DLD1 (cell line): ENCODE data around the gene PRKG1.
"Not testable (repeated sequence)": the region's sequence is repeated elsewhere in the genome, so short reads cannot be mapped to it uniquely, and the experiment has no call there.

Experiments used
- in situ Hi-C: cut with HindIII; loops from 2 replicates; pipeline ENCODE4 v1.10.0; 2017; ENCODE audit warnings: low sequenced_read_pairs

Gene PRKG1

DNA sequence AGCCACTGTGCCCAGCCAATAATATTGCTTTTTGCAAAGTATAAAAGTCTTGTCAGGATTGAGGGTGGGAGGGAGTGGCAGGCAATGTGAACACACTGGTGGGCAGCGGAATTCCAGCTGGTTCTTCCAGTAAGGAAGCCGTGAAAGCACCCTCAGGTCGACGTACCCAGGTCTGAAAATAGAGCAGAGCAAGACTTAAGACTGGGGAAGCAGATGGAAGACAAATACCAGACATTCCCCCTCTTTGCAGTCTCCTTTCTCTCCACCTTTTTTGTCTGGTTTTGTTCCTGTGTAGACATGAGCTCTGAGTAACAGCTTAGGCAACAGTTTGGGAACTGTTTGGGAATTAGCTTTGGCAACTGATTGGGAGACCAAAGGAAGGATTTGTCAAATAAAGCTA is 642.7 kb downstream of the PRKG1 start:
- in situ Hi-C loops = no loop called here

GRCh38 chr10:51718804-51719291 is 644.6 kb downstream of the PRKG1 start:
- in situ Hi-C loops = no loop called here

DNA sequence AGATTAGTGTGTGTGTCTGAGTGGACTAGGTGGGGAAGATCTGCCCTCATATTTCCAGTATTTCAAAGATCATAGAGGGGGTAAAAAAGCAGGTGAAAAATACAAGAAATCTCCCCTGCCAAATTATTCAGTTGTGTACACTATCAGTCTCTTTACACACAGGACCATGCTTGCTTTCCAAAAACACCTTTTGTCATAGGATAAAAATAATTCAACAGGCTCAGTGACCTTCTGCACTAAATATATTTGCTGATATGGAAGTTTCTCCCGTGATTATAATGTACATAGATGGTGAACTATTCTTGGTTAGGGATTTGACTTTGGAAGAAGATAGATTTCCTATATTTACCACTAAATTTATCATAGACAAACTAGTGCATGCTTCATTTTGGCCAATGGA is 649.8 kb downstream of the PRKG1 start:
- in situ Hi-C loops = no loop called here

- in situ Hi-C loops = no loop called here
These were observed 655.7 kb downstream of the PRKG1 start for GRCh38 chr10:51729822-51730555.

DNA sequence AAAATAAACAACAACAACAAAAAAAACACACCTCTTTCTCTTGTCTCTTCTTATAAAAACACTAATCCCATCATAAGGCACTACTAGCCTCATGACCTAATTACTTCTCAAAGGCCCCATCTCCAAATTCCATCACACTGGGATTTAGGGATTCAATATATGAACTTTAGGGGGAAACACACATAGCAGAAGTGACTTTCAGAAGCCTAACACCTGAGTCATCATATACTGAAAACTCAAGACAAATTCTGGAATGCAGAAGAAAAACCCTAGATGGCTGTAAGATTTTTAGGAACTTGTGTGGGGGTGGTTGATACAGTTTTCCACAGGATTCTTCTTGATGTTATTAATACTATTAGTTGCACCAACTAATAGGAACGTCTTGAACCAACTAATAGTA is 658.8 kb downstream of the PRKG1 start:
- in situ Hi-C loops = no loop called here

DNA sequence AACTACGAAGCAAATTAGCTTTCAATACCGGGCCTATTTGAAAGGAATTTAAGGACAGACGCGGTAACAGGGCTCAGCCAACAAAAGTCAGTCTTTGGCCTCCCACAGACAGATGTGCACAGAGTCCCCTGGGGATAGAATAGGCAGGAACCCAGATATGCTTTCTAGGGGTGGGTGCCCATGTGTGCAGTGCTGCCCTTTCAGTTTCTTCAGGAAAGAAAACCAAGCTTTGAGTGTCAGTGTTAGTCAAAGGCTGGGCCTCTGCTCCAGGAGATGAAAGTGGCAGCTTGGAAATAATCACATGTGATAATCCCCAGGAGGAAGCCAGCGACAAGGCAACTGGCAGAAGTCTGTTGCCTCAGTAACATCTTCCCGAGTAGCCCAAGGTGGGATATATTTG is 668.9 kb downstream of the PRKG1 start:
- in situ Hi-C loops = no loop called here

DNA sequence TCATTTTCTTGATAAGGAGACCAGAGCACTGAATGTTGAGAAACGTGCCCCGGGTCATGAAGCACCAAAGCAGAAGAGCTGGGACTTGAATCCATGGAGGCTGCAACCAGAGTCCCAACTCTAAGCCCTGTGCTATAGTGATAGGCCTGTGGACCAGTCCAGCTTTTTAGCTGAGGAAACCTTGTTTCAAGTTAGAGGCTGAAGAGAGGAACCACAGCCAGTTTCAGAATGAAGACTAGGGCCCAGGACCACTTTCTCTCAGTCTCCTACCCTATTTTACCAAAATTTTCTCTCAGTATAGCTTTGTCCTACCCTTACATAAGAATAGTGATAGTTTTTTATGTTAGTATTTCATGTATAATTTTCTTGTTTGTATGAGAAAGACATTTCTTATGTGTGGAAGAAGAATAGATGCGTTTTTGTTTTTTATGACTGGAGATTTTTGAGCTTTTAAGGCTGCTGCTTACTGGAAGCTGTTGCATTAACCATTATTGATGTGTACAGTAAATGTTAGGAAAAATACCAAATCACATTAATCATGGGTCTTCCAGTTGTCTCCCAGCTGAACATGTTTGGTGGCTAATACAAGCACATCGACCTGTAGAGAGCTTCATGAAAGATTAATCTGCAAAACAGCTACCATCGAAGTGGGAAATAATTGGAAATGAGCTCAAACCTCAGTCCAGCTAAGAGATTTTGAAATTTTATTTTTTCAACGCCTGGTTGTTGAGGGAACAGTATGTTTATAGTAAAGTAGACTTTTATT is 670.1 kb downstream of the PRKG1 start:
- in situ Hi-C loops = no loop called here

DNA sequence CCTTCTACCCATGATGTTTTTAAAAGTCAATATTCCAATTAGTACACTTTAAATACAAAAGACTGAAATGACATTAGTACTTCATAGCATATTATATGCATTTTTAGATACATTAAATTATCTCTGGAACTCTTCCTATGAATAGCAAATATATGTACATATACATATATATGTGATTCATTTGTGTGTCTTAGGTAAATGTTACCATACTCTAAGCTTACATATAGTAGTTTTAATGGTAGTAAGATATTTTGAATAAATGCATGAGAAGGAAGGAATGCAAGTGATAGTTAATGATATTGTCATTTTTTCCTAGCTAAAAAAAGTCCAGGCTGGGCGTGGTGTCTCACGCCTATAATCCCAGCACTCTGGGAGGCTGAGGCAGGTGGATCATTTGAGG is 671.1 kb downstream of the PRKG1 start:
- in situ Hi-C loops = no loop called here

DNA sequence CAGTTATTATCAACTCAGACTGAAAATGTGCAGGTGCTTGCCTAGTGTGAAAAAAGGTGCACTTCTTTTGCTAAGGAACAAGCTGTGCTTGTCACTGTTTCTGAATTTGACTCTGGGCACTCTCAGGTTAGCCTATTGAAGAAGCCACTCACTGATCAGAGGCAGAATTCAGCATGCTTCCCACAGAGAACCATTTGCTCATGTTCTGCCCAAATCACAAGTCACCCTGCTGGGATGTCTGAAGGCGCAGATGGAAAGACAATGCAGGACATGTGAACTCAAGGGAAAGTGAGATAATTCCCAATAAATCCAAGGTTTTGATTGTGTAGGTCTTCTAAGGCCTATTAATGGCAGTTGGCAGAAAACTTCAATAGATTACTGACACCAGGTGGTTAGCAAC is 672.9 kb downstream of the PRKG1 start:
- in situ Hi-C loops = no loop called here

- in situ Hi-C loops = no loop called here
These were observed 674.7 kb downstream of the PRKG1 start for GRCh38 chr10:51748959-51749358.

GRCh38 chr10:51758366-51758765 is 684.1 kb downstream of the PRKG1 start:
- in situ Hi-C loops = no loop called here

- in situ Hi-C loops = not testable (repeated sequence)
These were observed 684.6 kb downstream of the PRKG1 start for GRCh38 chr10:51758838-51759237.

- in situ Hi-C loops = no loop called here
These were observed 685.7 kb downstream of the PRKG1 start for GRCh38 chr10:51759896-51760534.

DNA sequence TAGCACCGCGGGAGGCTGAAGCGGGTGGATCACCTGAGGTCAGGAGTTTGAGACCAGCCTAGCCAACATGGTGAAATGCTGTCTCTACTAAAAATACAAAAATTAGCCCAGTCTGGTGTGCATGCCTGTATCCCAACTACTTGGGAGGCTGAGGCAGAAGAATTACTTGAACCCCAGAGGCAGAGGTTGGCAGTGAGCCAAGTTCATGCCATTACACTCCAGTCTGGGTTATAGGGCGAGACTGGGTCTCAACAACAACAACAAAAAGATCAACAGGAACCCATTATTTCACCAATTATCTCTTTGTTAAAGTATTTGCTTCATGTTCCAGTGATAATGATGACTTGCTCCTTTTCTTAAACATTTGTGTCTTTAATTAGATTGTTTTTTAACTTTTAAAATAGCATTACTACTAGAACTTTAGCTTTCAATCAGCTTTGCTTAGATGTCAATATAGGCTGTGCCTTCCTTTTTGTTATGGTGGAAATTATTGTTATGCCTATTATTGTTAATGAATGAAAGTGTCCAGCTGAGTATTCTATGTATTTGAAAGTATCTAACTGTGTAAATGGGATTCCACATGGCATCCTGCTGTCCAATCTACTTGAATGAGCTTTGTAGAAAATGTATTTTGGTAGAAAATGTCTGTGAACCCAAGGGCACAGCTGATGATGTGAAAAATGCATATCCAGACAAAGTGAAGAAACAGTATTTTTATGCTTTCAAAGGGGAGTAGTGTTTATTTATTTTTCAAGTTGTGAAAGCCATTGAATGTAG is 686.8 kb downstream of the PRKG1 start:
- in situ Hi-C loops = no loop called here

- in situ Hi-C loops = no loop called here
These were observed 689.5 kb downstream of the PRKG1 start for GRCh38 chr10:51763746-51764145.

GRCh38 chr10:51765284-51765971 is 691.1 kb downstream of the PRKG1 start:
- in situ Hi-C loops = no loop called here

- in situ Hi-C loops = no loop called here
These were observed 692.3 kb downstream of the PRKG1 start for GRCh38 chr10:51766423-51767102.

GRCh38 chr10:51767103-51767763 is 692.9 kb downstream of the PRKG1 start:
- in situ Hi-C loops = no loop called here

- in situ Hi-C loops = no loop called here
These were observed 694.7 kb downstream of the PRKG1 start for GRCh38 chr10:51768886-51769465.
